Non-pigmented ciliary epithelial cell (primary cell): ENCODE measurements around the gene NDUFB11.

Source experiments
- DNase-seq: peaks from one replicate; pipeline ENCODE4 v3.0.0-alpha.2; 2010; ENCODE audit warnings: low read depth

The NDUFB11 gene

GRCh38 chrX:47144626-47145394 lies at the start of gene NDUFB11, which contains the start of gene RBM10:
Gene NDUFB11, minus strand, starts transcription at chrX:47144702. Its CDS starts 23 bp downstream, at chrX:47144679.
Gene RBM10, plus strand, starts transcription at chrX:47145221. Its CDS starts 2,261 bp downstream, at chrX:47147482.
- DNase-seq = peak; percentile 73

- peak; percentile 68 for DNase-seq
These were observed 49.1 kb upstream of the NDUFB11 start, which contains the start of gene UBA1 for GRCh38 chrX:47193475-47194193. Gene UBA1, plus strand, starts transcription at chrX:47193829. Its CDS starts 4,974 bp downstream, at chrX:47198803.

GRCh38 chrX:47191806-47192401 lies 47.4 kb upstream of the NDUFB11 start:
- DNase-seq = no peak

GRCh38 chrX:47191331-47191730 lies 46.8 kb upstream of the NDUFB11 start:
- DNase-seq = no peak

- peak; percentile 67 for DNase-seq
These were observed 46.2 kb upstream of the NDUFB11 start for GRCh38 chrX:47190445-47191269.

GRCh38 chrX:47189906-47190305 lies 45.4 kb upstream of the NDUFB11 start:
- no peak for DNase-seq

GRCh38 chrX:47187106-47187677 lies 42.7 kb upstream of the NDUFB11 start:
- DNase-seq = no peak

GRCh38 chrX:47186096-47186740 lies 41.7 kb upstream of the NDUFB11 start:
- DNase-seq = no peak

- no peak for DNase-seq
These were observed 40.7 kb upstream of the NDUFB11 start for GRCh38 chrX:47185241-47185640.

GRCh38 chrX:47184486-47184885 lies 40.0 kb upstream of the NDUFB11 start:
- DNase-seq = no peak

- DNase-seq = no peak
These were observed 37.7 kb upstream of the NDUFB11 start for GRCh38 chrX:47182106-47182700.

GRCh38 chrX:47181301-47181700 lies 36.8 kb upstream of the NDUFB11 start:
- DNase-seq = no peak

GRCh38 chrX:47180346-47180745 lies 35.8 kb upstream of the NDUFB11 start:
- no peak for DNase-seq

- no peak for DNase-seq
These were observed 35.4 kb upstream of the NDUFB11 start for GRCh38 chrX:47179928-47180255.

- DNase-seq = no peak
These were observed 34.9 kb upstream of the NDUFB11 start for GRCh38 chrX:47179221-47179927.

- no peak for DNase-seq
These were observed 33.8 kb upstream of the NDUFB11 start for GRCh38 chrX:47178337-47178736.

GRCh38 chrX:47177079-47177478 lies 32.6 kb upstream of the NDUFB11 start:
- DNase-seq = no peak

- DNase-seq = no peak
These were observed 31.7 kb upstream of the NDUFB11 start for GRCh38 chrX:47176101-47176740.

- DNase-seq = no peak
These were observed 31.1 kb upstream of the NDUFB11 start for GRCh38 chrX:47175588-47175980.
